Fibroblast of upper back skin (primary cell): Measurements from ENCODE around the gene TST.

Experiments used
- DNase-seq: peaks from one replicate; pipeline ENCODE4 v3.0.0-alpha.2; 2013

Gene TST

GRCh38 chr22:36979016-36979910 lies 40.0 kb downstream of the TST start:
- DNase-seq, result no peak

DNA sequence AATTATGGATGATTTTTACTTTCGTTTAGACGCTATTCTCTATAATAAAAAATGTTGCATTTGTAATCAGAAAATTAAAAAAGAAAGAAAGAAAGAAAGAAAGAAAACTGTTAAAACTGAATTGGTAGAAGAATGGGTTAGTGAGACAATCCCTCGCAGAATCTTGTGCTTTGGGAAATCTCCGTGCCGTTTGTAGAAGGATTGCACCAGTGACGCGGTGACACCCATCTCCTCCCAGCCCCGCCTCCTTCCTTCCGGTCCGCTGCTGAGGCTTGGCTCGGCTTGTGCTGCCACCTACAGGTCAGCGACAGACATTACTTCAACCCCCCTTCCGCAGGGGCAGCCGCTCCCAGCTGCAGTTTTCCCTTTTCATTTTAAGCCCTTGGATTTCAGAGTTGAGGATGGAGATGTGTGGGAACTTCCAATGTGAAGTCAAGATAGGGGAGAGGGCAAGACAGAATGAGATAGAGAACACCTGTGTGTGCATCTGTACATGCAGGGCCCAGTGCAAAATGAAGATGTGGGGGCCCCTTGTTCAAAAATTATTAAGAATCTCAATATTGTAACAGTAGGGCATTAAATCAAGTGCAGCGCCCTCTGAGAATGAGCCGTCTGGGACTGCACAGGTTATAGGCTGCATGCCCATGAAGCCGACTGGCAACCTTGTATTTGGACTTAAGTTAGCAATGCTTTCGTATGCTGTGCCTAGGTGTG lies 41.1 kb downstream of the TST start:
- peak; percentile 84 for DNase-seq

- DNase-seq, result peak; percentile 33
These were observed 41.8 kb downstream of the TST start for GRCh38 chr22:36977401-36977861.

DNA sequence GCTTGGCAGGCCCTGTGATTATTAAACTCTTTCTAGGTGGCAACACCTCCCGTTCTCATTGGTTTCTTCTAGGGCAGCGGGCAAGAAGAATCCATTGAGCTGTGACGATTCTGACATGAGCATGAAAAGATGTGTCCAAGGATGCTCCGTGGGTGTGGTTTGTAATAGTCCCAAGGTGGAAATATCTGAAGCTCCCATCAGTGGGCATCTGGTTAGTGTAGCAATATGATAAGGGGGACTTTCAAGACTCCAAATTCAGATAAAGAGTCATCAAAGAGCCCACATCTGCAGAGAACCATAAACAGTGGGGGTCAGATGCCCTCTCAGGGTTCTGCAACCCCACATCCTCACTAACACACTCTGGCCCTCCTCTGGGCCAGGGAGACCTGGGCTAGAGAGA lies 42.6 kb downstream of the TST start:
- DNase-seq, result no peak

GRCh38 chr22:36971341-36972125 lies 47.7 kb downstream of the TST start:
- DNase-seq, result no peak

GRCh38 chr22:36968249-36968964 lies 50.8 kb downstream of the TST start:
- DNase-seq, result no peak

DNA sequence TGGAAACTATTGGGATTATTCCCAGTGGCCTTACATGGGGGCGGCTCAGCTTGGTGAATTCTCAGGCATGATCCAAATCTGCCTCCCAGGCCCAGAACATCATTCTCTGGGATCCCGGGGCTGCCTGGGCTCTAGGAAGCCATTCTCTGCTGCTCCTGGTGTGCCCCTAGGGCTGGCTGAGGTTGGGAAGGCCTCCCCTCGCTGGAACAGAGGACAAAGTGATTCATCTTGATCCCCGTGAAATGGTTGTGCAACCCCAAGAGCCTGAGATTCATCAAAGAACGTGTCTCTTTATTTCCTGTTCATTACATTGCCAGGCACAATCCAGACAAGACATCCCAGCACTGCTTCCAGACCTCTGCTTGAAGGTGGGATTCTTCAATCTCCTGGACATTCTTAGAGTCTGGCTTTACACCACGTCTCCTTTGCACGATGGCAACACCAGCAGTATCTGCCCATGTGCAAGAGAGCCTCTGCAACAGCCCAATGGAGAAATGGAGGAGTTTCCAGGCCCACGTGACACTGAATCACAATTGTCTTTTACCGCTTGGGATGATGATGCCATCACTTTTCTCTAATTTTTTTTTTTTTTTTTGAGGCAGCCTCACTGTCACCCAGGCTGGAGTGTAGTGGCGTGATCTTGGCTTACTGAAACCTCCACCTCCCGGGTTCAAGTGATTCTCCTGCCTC lies 52.3 kb downstream of the TST start:
- DNase-seq, result no peak

DNA sequence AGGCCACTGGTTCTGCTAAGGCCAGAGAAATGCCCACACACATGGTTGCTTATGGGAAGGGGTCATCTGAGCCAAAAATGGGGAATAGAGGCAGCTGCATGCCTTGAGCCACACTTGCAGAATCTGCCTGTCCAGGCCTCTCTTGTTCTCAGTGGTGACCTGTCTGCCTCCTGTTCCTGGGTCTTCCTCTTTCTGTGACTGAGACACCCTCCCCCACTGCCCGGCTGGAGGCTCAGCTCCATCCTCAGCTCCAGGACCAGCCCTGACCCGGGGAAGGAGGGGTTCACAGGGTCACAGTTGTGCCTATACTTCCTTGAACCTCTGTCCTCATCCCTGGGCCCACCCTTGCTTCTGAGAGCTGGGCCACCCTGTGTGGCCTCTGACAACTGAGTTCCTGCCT lies 53.6 kb downstream of the TST start:
- no peak for DNase-seq

- DNase-seq, result no peak
These were observed 55.1 kb downstream of the TST start for GRCh38 chr22:36964106-36964505.

GRCh38 chr22:36963302-36963701 lies 55.9 kb downstream of the TST start:
- DNase-seq, result no peak

DNA sequence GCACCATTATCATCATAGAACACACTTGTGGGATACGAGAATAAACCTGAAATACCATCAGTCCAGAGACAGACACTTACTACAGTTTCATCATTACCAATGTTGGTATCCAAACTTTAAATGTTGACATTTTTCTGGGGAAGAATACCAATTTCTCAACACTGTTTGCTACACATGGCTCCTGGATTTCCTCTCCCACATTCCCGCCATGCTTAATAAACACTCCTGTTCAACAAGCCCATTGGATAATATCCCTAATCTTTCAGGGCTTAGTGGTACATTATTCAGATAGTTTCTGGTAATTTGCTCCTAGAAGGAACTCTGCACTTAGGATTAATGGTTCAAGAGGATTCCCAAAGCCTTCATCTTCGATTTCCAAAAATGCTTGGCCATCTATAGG lies 57.6 kb downstream of the TST start:
- peak; percentile 8 for DNase-seq
